Parathyroid adenoma (tissue), 2 donors: ENCODE data around the gene TMEM236.

Source experiments
- H2AFZ ChIP-seq: fragments of 300-600 bp; sonication (generic); one replicate; pipeline ENCODE4 v1.7.0; 2017; ENCODE audit warnings: antibody characterized with exemption, mild to moderate bottlenecking
- H3K27ac ChIP-seq: fragments of 300-600 bp; sonication (generic); one replicate; pipeline ENCODE4 v1.7.0; 2017
- H3K27me3 ChIP-seq: fragments of 300-600 bp; sonication (generic); one replicate; pipeline ENCODE4 v1.7.0; 2017; ENCODE audit warnings: low read length; ENCODE audit not compliant: control insufficient read depth, insufficient read depth
- H3K36me3 ChIP-seq: fragments of 300-600 bp; sonication (generic); one replicate; pipeline ENCODE4 v1.7.0; 2017; ENCODE audit warnings: low read length; ENCODE audit not compliant: control insufficient read depth, insufficient read depth
- H3K4me1 ChIP-seq: fragments of 300-600 bp; sonication (generic); one replicate; pipeline ENCODE4 v1.7.0; 2017; ENCODE audit warnings: control low read depth
- H3K4me2 ChIP-seq: fragments of 300-600 bp; sonication (generic); one replicate; pipeline ENCODE4 v1.7.0; 2017; ENCODE audit warnings: low read length
- H3K4me3 ChIP-seq: fragments of 300-600 bp; sonication (generic); one replicate; pipeline ENCODE4 v1.7.0; 2017; ENCODE audit warnings: low read depth, low read length
- H3K79me2 ChIP-seq: fragments of 300-600 bp; sonication (generic); one replicate; pipeline ENCODE4 v1.7.0; 2017; ENCODE audit warnings: control low read depth
- H3K9ac ChIP-seq: fragments of 300-600 bp; sonication (generic); one replicate; pipeline ENCODE4 v1.7.0; 2017; ENCODE audit warnings: mild to moderate bottlenecking
- H3K9me3 ChIP-seq: fragments of 300-600 bp; sonication (generic); one replicate; pipeline ENCODE4 v1.7.0; 2017; ENCODE audit warnings: low read length; ENCODE audit not compliant: control insufficient read depth
- CTCF ChIP-seq: fragments of 300-600 bp; sonication (generic); IDR thresholded peaks from one replicate; pipeline ENCODE4 v1.7.0; 2017; ENCODE audit warnings: antibody characterized with exemption, mild to moderate bottlenecking
- donor health status: primary hyperparathyroidism.

TMEM236 gene

DNA sequence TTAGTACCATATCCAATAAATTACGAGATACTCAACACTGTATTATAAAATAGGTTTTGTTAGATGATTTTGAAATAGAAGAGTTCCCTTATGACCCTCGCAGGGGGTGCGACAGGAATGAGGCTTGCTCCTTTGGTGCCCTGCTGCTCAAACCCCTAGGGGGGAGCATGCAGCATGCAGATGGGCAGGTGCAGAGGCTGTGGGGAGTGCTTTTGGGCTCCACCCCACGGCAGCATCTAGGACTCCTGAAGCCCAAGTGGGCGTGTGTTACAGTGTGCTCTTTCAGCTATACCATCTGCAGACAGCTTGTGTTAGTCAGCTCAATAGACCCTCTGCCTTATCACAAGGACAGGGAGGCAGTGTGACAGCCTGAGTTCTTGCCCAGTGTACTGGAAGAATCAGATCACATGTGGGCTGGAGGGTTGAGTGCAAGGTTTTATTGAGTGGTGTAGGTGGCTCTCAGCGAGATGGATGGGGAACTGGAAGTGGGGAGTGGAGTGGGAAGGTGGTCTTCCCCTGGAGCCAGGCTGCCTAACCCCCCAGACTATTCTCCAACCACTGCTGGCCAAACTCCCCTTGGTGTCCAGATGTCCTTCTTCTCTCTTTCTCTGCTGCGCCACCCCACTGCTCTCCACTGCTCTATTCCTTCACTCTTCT is 54.0 kb downstream of the TMEM236 start:
- no peak overlapping the region for H3K9ac ChIP-seq
- H3K27me3 ChIP-seq = no peaks in the 10 kb centered on the region
- no peaks in the 10 kb centered on the region for H3K4me1 ChIP-seq
- no peak overlapping the region for H3K27ac ChIP-seq
- H3K79me2 ChIP-seq = no peaks in the 10 kb centered on the region
- TF ChIP-seq CTCF = no peak
- H2AFZ ChIP-seq = no peak overlapping the region
- no peak overlapping the region for H3K4me3 ChIP-seq
- H3K9me3 ChIP-seq = no peaks in the 10 kb centered on the region
- no peak overlapping the region for H3K4me2 ChIP-seq
- no peaks in the 10 kb centered on the region for H3K36me3 ChIP-seq

DNA sequence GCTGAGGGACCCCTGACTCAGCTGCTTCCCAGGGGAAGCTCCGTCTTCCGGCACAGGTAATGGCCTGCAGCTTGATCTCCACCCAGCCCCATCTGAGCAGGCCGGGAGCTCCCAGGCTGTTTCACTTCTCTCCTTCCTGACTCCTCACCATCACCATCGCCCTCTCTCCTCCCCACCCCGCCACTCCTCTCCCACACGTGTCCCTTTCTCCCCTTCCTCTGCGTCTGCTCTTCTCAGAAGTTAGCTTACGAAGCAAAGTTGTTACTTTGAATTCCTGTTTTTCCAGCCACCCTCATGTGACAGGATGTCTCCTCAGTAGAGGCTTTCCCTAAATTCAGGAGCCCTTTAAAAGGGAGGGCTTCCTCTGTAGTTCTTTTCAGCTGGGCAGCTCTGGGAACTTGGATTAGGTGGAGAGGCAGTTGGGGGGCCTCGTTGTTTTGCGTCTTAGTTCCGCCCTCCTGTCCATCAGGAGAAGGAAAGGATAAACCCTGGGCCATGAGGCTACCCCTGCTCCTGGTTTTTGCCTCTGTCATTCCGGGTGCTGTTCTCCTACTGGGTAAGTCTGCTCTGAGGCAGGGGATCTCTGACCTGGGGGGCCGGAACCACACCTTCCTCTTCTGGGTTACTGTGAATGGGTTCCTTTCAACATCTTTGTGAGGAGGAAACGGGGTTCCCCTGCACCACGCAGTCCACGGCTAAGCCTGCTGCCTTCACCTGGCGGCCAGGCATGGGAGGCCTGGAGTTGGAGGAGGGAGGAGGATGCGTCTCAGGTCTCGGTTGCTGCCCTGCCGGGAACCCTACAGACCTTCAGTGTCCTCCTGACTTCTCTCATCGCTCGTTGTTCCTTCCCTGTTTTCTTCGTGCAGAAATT is 57.2 kb downstream of the TMEM236 start, which contains the start of gene MRC1:
Gene MRC1 (plus strand): TSS at position 378 of the 871 bp plus-strand sequence. CDS start 118 bp downstream, at position 496.
- Histone ChIP-seq H3K79me2 (no peaks in the 10 kb centered on the region), H3K4me1 (no peaks in the 10 kb centered on the region), H3K4me2 (no peak within 1 kb of the TSS), H3K27ac (no peak within 1 kb of the TSS), H3K36me3 (no peaks in the 10 kb centered on the region), H2AFZ (no peak within 1 kb of the TSS), H3K9me3 (no peaks in the 10 kb centered on the region), H3K27me3 (no peaks in the 10 kb centered on the region), H3K4me3 (no peak within 1 kb of the TSS), H3K9ac (no peak within 1 kb of the TSS)
- TF ChIP-seq CTCF = no peak

DNA sequence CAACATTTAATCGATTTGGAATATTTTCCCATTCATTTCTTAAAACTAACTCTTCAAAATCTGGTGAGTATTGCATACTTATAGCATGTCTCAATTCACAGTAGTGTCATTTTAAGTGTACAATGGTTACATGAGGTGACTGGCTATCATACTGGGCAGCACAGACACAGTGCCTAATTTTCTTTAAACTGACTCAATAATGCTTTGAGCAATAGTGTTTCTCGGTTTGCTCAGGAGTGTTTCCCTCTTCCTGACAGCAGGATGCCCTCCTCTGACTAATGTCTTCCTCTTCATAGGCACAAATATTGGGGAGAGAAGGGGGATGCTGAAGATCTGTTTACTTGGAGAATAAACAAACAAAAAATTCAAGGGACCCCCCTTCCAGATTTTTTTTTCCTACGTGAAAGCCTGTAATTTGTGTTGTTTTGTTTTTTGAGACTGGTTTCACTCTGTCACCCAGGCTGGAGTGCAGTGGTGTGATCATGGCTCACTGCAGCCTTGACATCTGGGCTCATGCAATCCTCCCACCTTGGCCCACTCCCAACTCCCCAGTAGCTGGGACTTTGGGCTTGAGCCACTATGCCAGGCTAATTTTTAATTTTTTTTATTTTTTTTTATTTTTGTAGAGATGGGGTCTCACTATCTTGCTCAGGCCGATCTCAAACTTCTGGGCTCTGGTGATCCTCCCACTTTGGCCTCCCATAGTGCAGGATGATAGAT is 59.3 kb downstream of the TMEM236 start:
- Histone ChIP-seq H3K27me3 (no peaks in the 10 kb centered on the region), H3K4me2 (no peak overlapping the region), H2AFZ (no peak overlapping the region), H3K9ac (no peak overlapping the region), H3K4me3 (no peak overlapping the region), H3K27ac (no peak overlapping the region), H3K4me1 (no peaks in the 10 kb centered on the region), H3K79me2 (no peaks in the 10 kb centered on the region), H3K36me3 (no peaks in the 10 kb centered on the region), H3K9me3 (no peaks in the 10 kb centered on the region)
- TF ChIP-seq CTCF = no peak

GRCh38 chr10:17814973-17815372 is 63.0 kb downstream of the TMEM236 start:
- no peaks in the 10 kb centered on the region for H3K36me3 ChIP-seq
- H3K9ac ChIP-seq = no peak overlapping the region
- no peak overlapping the region for H3K4me3 ChIP-seq
- H3K9me3 ChIP-seq = no peaks in the 10 kb centered on the region
- no peak overlapping the region for H3K27ac ChIP-seq
- H3K4me1 ChIP-seq = no peaks in the 10 kb centered on the region
- TF ChIP-seq CTCF = no peak
- no peak overlapping the region for H3K4me2 ChIP-seq
- no peaks in the 10 kb centered on the region for H3K79me2 ChIP-seq
- H2AFZ ChIP-seq = no peak overlapping the region
- no peaks in the 10 kb centered on the region for H3K27me3 ChIP-seq
